HG03066 (cell line): ENCODE data around the gene MYOZ1.

ENCODE experiments used
- ATAC-seq: cut with Tn5 transposase; IDR thresholded peaks from one replicate; pipeline ENCODE4 v1.9.1; 2021; ENCODE audit warnings: low read depth; ENCODE audit not compliant: unreplicated experiment

Gene MYOZ1

GRCh38 chr10:73601486-73601921 lies 39.8 kb downstream of the MYOZ1 start:
- no peak for ATAC-seq

GRCh38 chr10:73597346-73597745 lies 43.9 kb downstream of the MYOZ1 start:
- no peak for ATAC-seq

GRCh38 chr10:73593812-73594211 lies 47.5 kb downstream of the MYOZ1 start:
- ATAC-seq: no peak

GRCh38 chr10:73593110-73593509 lies 48.2 kb downstream of the MYOZ1 start:
- ATAC-seq: no peak

- ATAC-seq: no peak
Measured at GRCh38 chr10:73591935-73592699, 49.2 kb downstream of the MYOZ1 start.

GRCh38 chr10:73590881-73591799 lies 50.1 kb downstream of the MYOZ1 start, which contains the start of gene USP54:
Gene USP54, minus strand, starts transcription at chr10:73591342. Its CDS starts 15,684 bp downstream, at chr10:73575658.
- ATAC-seq: no peak

- ATAC-seq: no peak
Measured at GRCh38 chr10:73589563-73590126, 51.6 kb downstream of the MYOZ1 start.

- no peak for ATAC-seq
Measured at GRCh38 chr10:73588656-73589055, 52.6 kb downstream of the MYOZ1 start.

- no peak for ATAC-seq
Measured at GRCh38 chr10:73586583-73586984, 54.7 kb downstream of the MYOZ1 start.

- ATAC-seq: no peak
Measured at GRCh38 chr10:73585327-73585726, 55.9 kb downstream of the MYOZ1 start.

GRCh38 chr10:73584737-73585136 lies 56.5 kb downstream of the MYOZ1 start:
- no peak for ATAC-seq

GRCh38 chr10:73581918-73582317 lies 59.4 kb downstream of the MYOZ1 start:
- no peak for ATAC-seq
